ENCODE measurements around the gene SCARF1.

Gene SCARF1

DNA sequence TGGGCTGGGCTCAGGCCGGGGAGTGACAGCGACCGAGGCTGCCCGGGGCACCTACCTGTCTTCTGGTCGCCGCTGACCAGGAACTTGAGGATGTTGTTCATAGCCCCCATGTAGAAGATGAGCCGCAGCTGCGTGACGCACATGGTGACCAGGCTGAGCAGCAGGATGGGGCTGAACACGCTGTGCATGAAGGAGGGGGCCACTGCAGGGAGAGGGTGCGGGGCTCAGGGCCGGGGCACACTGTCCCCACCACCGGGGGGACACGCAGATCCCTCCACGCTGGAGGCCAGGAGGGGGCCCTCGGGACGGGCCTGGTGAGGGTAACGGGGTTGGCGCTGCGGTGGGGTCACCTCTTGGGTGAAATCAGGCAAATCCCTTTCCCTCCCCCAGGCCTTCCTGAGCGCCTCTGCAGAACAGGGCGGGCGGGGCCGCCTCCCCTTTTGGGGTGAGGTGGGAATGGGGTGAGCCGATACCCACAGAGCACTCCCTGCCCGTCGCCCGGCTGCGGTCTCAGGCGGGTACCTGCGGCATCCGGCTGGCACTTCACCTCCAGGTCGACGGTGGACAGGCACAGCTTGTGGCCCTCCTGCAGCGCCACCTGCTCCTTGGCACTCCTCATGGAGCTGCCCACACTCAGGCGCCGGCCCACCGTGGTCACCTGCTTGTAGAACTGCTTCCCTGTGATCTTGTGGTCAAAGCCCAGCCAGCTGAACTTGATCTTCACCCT is 54.6 kb downstream of the SCARF1 start:
- Histone ChIP-seq H3K27ac (ENCODE audit: low read length) (no peak overlapping the region), H3K27me3 (ENCODE audit: low read depth, low read length) (no peaks in the 10 kb centered on the region), H3K4me3 (ENCODE audit: low read depth in 1 of 2, low read length in 2 of 2) (no peak overlapping the region), H3K9me3 (ENCODE audit: control insufficient read depth in 1 of 2, low read length in 2 of 2) (no peaks in the 10 kb centered on the region), H3K4me1 (ENCODE audit: control insufficient read depth in 1 of 2, insufficient read depth in 2 of 2, low read length in 2 of 2) (peaks cover 6% of the 10 kb centered on the region in 2 donors), H3K36me3 (ENCODE audit: control insufficient read depth in 1 of 2, insufficient read depth in 2 of 2, low read length in 2 of 2) (peaks cover 0 to 15% of the 10 kb centered on the region in 2 donors)

- peaks cover 0 to 15% of the 10 kb centered on the region in 2 donors for H3K36me3 ChIP-seq (ENCODE audit: control insufficient read depth in 1 of 2, insufficient read depth in 2 of 2, low read length in 2 of 2)
- peak overlapping the region; percentile 25 for H3K27ac ChIP-seq (ENCODE audit: low read length)
- no peak overlapping the region for H3K4me3 ChIP-seq (ENCODE audit: low read depth in 1 of 2, low read length in 2 of 2)
- H3K9me3 ChIP-seq (ENCODE audit: control insufficient read depth in 1 of 2, low read length in 2 of 2), result no peaks in the 10 kb centered on the region
- no peaks in the 10 kb centered on the region for H3K27me3 ChIP-seq (ENCODE audit: low read depth, low read length)
- H3K4me1 ChIP-seq (ENCODE audit: control insufficient read depth in 1 of 2, insufficient read depth in 2 of 2, low read length in 2 of 2), result peaks cover 6% of the 10 kb centered on the region in 2 donors
Measured at GRCh38 chr17:1590029-1590746, 55.3 kb downstream of the SCARF1 start.

DNA sequence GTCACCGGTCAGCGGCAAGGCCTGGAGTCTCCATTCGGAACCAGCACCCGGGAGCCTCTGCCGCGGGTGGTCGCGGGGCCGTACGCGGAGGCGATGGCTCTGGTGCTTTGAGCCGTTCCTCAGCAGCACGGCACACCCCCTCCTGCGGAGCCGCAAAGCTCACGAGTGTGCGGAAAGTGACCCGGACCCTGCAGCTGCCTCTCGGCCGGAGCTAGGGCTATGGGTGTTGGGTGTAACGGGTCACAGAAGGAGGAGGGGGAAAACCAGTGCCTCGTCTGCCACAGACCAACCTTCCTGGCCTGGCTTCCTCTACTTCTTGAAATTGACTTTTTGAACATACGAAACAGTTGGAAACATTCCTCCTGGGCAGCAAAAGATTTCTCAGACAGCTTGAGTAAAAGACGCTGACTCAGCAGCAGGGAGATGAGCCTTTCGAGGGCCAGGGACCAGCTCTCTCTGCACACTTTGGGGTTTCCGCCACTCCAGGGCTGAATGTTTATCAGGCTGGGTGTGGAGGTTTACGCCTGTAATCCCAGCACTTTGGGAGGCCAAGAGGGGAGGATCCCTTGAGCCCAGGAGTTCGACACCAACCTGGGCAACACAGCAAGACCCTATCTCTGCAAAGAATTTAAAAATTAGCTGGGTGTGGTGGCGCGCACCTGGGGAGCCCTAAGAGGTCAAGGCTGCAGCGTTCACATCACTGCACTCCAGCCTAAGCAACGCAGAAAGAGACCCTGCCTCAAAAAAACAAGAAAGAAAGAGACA is 56.5 kb downstream of the SCARF1 start:
- H3K27ac ChIP-seq (ENCODE audit: low read length), result no peak overlapping the region

DNA sequence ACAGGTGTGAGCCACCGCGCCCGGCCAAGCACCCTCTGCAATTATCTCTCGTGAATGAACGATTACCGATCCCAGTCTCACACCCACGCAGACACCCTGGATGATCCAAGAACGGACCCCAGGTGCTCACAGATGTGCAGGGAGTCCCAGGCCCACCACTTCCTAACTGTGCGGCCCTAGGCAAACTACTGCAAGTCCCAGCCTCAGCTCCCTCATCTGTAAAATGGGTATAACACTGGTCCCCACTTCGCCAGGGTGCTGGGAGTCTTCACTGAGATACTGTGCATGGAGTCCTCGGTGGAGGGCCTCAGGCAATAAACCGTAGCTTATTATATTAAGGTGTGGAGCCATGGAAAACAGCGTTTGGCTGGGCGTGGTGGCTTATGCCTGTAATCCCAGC is 61.4 kb downstream of the SCARF1 start:
- H3K27me3 ChIP-seq (ENCODE audit: low read depth, low read length), result no peaks in the 10 kb centered on the region
- no peak overlapping the region for H3K4me3 ChIP-seq (ENCODE audit: low read depth in 1 of 2, low read length in 2 of 2)
- H3K27ac ChIP-seq (ENCODE audit: low read length), result no peak overlapping the region
- H3K9me3 ChIP-seq (ENCODE audit: control insufficient read depth in 1 of 2, low read length in 2 of 2), result no peaks in the 10 kb centered on the region
- no peaks in the 10 kb centered on the region for H3K4me1 ChIP-seq (ENCODE audit: control insufficient read depth in 1 of 2, insufficient read depth in 2 of 2, low read length in 2 of 2)
- peaks cover 5% of the 10 kb centered on the region in 2 donors for H3K36me3 ChIP-seq (ENCODE audit: control insufficient read depth in 1 of 2, insufficient read depth in 2 of 2, low read length in 2 of 2)

More for the DNA sequence above, 56.5 kb downstream of the SCARF1 start:
- H3K4me1 ChIP-seq (ENCODE audit: control insufficient read depth in 1 of 2, insufficient read depth in 2 of 2, low read length in 2 of 2), result peaks cover 6% of the 10 kb centered on the region in 2 donors
- no peak overlapping the region for H3K4me3 ChIP-seq (ENCODE audit: low read depth in 1 of 2, low read length in 2 of 2)
- no peaks in the 10 kb centered on the region for H3K27me3 ChIP-seq (ENCODE audit: low read depth, low read length)
- H3K9me3 ChIP-seq (ENCODE audit: control insufficient read depth in 1 of 2, low read length in 2 of 2), result no peaks in the 10 kb centered on the region
- H3K36me3 ChIP-seq (ENCODE audit: control insufficient read depth in 1 of 2, insufficient read depth in 2 of 2, low read length in 2 of 2), result peaks cover 0 to 20% of the 10 kb centered on the region in 2 donors
